Measurements from ENCODE around the gene RRAD.

- peak; percentile 76 for TF ChIP-seq CTCF (IDR thresholded peaks at IDR 0.05; ENCODE audit: low read depth, low read length, poor library complexity, severe bottlenecking)
- TF ChIP-seq EZH2phosphoT487 (IDR thresholded peaks at IDR 0.05; ENCODE audit: borderline replicate concordance, low read length), result no peak
Observed at GRCh38 chr16:66894948-66895688, 30.2 kb downstream of the RRAD start.

All from DOHH2 (cell line).